ENCODE measurements around the gene DUSP15.
A peak's percentile ranks its signal among the peaks of the same experiment; 100 is the strongest.

The DUSP15 gene

GRCh38 chr20:31841928-31842327 lies 28.4 kb downstream of the DUSP15 start:
- Histone ChIP-seq H3K9me3 (ENCODE audit: control insufficient read depth in 5 of 5, low read length in 5 of 5) (no peaks in the 10 kb centered on the region), H3K4me3 (ENCODE audit: low read depth in 1 of 5, low read length in 5 of 5) (no peak overlapping the region), H3K36me3 (ENCODE audit: control insufficient read depth in 5 of 5, insufficient read depth in 5 of 5, low read length in 5 of 5) (no peaks in the 10 kb centered on the region), H3K9ac (ENCODE audit: low read length in 5 of 5) (no peak overlapping the region), H3K27me3 (ENCODE audit: control insufficient read depth in 5 of 5, insufficient read depth in 4 of 5, low read length in 5 of 5) (peaks cover 0 to 3% (median 0%) of the 10 kb centered on the region in 5 donors), H3K27ac (ENCODE audit: low read depth, low read length) (peak overlapping the region; percentile 30), H3K4me1 (ENCODE audit: control insufficient read depth in 5 of 5, insufficient read depth in 5 of 5, low read length in 5 of 5) (peaks cover 12 to 44% (median 38%) of the 10 kb centered on the region in 5 donors)

GRCh38 chr20:31840906-31841816 lies 29.2 kb downstream of the DUSP15 start:
- Histone ChIP-seq H3K36me3 (ENCODE audit: control insufficient read depth in 5 of 5, insufficient read depth in 5 of 5, low read length in 5 of 5) (no peaks in the 10 kb centered on the region), H3K4me1 (ENCODE audit: control insufficient read depth in 5 of 5, insufficient read depth in 5 of 5, low read length in 5 of 5) (peaks cover 15 to 52% (median 46%) of the 10 kb centered on the region in 5 donors), H3K9ac (ENCODE audit: low read length in 5 of 5) (no peak overlapping the region), H3K4me3 (ENCODE audit: low read depth in 1 of 5, low read length in 5 of 5) (no peak overlapping the region), H3K27me3 (ENCODE audit: control insufficient read depth in 5 of 5, insufficient read depth in 4 of 5, low read length in 5 of 5) (peaks cover 0 to 3% (median 0%) of the 10 kb centered on the region in 5 donors), H3K27ac (ENCODE audit: low read depth, low read length) (no peak overlapping the region), H3K9me3 (ENCODE audit: control insufficient read depth in 5 of 5, low read length in 5 of 5) (no peaks in the 10 kb centered on the region)

GRCh38 chr20:31839782-31840487 lies 30.4 kb downstream of the DUSP15 start:
- peaks cover 19 to 58% (median 54%) of the 10 kb centered on the region in 5 donors for H3K4me1 ChIP-seq (ENCODE audit: control insufficient read depth in 5 of 5, insufficient read depth in 5 of 5, low read length in 5 of 5)
- H3K9ac ChIP-seq (ENCODE audit: low read length in 5 of 5), result no peak overlapping the region

GRCh38 chr20:31838646-31839292 lies 31.6 kb downstream of the DUSP15 start:
- Histone ChIP-seq H3K4me3 (ENCODE audit: low read depth in 1 of 5, low read length in 5 of 5) (no peak overlapping the region), H3K27me3 (ENCODE audit: control insufficient read depth in 5 of 5, insufficient read depth in 4 of 5, low read length in 5 of 5) (peaks cover 0 to 3% (median 0%) of the 10 kb centered on the region in 5 donors), H3K27ac (ENCODE audit: low read depth, low read length) (no peak overlapping the region), H3K9me3 (ENCODE audit: control insufficient read depth in 5 of 5, low read length in 5 of 5) (no peaks in the 10 kb centered on the region), H3K9ac (ENCODE audit: low read length in 5 of 5) (no peak overlapping the region), H3K36me3 (ENCODE audit: control insufficient read depth in 5 of 5, insufficient read depth in 5 of 5, low read length in 5 of 5) (no peaks in the 10 kb centered on the region), H3K4me1 (ENCODE audit: control insufficient read depth in 5 of 5, insufficient read depth in 5 of 5, low read length in 5 of 5) (peaks cover 19 to 56% (median 54%) of the 10 kb centered on the region in 5 donors)

More at GRCh38 chr20:31839782-31840487, 30.4 kb downstream of the DUSP15 start:
- Histone ChIP-seq H3K27me3 (ENCODE audit: control insufficient read depth in 5 of 5, insufficient read depth in 4 of 5, low read length in 5 of 5) (peaks cover 0 to 3% (median 0%) of the 10 kb centered on the region in 5 donors), H3K27ac (ENCODE audit: low read depth, low read length) (no peak overlapping the region), H3K36me3 (ENCODE audit: control insufficient read depth in 5 of 5, insufficient read depth in 5 of 5, low read length in 5 of 5) (no peaks in the 10 kb centered on the region), H3K4me3 (ENCODE audit: low read depth in 1 of 5, low read length in 5 of 5) (no peak overlapping the region), H3K9me3 (ENCODE audit: control insufficient read depth in 5 of 5, low read length in 5 of 5) (no peaks in the 10 kb centered on the region)

GRCh38 chr20:31837896-31838397 lies 32.4 kb downstream of the DUSP15 start:
- no peaks in the 10 kb centered on the region for H3K9me3 ChIP-seq (ENCODE audit: control insufficient read depth in 5 of 5, low read length in 5 of 5)
- peaks cover 0 to 3% (median 0%) of the 10 kb centered on the region in 5 donors for H3K27me3 ChIP-seq (ENCODE audit: control insufficient read depth in 5 of 5, insufficient read depth in 4 of 5, low read length in 5 of 5)
- H3K9ac ChIP-seq (ENCODE audit: low read length in 5 of 5), result no peak overlapping the region
- H3K4me3 ChIP-seq (ENCODE audit: low read depth in 1 of 5, low read length in 5 of 5), result no peak overlapping the region
- no peak overlapping the region for H3K27ac ChIP-seq (ENCODE audit: low read depth, low read length)
- H3K36me3 ChIP-seq (ENCODE audit: control insufficient read depth in 5 of 5, insufficient read depth in 5 of 5, low read length in 5 of 5), result no peaks in the 10 kb centered on the region
- H3K4me1 ChIP-seq (ENCODE audit: control insufficient read depth in 5 of 5, insufficient read depth in 5 of 5, low read length in 5 of 5), result peaks cover 16 to 54% (median 45%) of the 10 kb centered on the region in 5 donors

- no peak overlapping the region for H3K9ac ChIP-seq (ENCODE audit: low read length in 5 of 5)
- peaks cover 0 to 3% (median 0%) of the 10 kb centered on the region in 5 donors for H3K27me3 ChIP-seq (ENCODE audit: control insufficient read depth in 5 of 5, insufficient read depth in 4 of 5, low read length in 5 of 5)
- H3K4me3 ChIP-seq (ENCODE audit: low read depth in 1 of 5, low read length in 5 of 5), result no peak overlapping the region
- no peak overlapping the region for H3K27ac ChIP-seq (ENCODE audit: low read depth, low read length)
- no peaks in the 10 kb centered on the region for H3K9me3 ChIP-seq (ENCODE audit: control insufficient read depth in 5 of 5, low read length in 5 of 5)
- peaks cover 9 to 45% (median 36%) of the 10 kb centered on the region in 5 donors for H3K4me1 ChIP-seq (ENCODE audit: control insufficient read depth in 5 of 5, insufficient read depth in 5 of 5, low read length in 5 of 5)
- H3K36me3 ChIP-seq (ENCODE audit: control insufficient read depth in 5 of 5, insufficient read depth in 5 of 5, low read length in 5 of 5), result no peaks in the 10 kb centered on the region
Measured at GRCh38 chr20:31836853-31837608, 33.3 kb downstream of the DUSP15 start.

- Histone ChIP-seq H3K9ac (ENCODE audit: low read length in 5 of 5) (peak overlapping the region in 2 of 5 donors; percentile 14 to 20), H3K4me3 (ENCODE audit: low read depth in 1 of 5, low read length in 5 of 5) (no peak overlapping the region), H3K27ac (ENCODE audit: low read depth, low read length) (no peak overlapping the region), H3K4me1 (ENCODE audit: control insufficient read depth in 5 of 5, insufficient read depth in 5 of 5, low read length in 5 of 5) (peaks cover 9 to 39% (median 30%) of the 10 kb centered on the region in 5 donors), H3K36me3 (ENCODE audit: control insufficient read depth in 5 of 5, insufficient read depth in 5 of 5, low read length in 5 of 5) (no peaks in the 10 kb centered on the region), H3K9me3 (ENCODE audit: control insufficient read depth in 5 of 5, low read length in 5 of 5) (no peaks in the 10 kb centered on the region), H3K27me3 (ENCODE audit: control insufficient read depth in 5 of 5, insufficient read depth in 4 of 5, low read length in 5 of 5) (peaks cover 0 to 3% (median 0%) of the 10 kb centered on the region in 5 donors)
Measured at GRCh38 chr20:31835977-31836852, 34.1 kb downstream of the DUSP15 start.

- Histone ChIP-seq H3K27ac (ENCODE audit: low read depth, low read length) (no peak overlapping the region), H3K9me3 (ENCODE audit: control insufficient read depth in 5 of 5, low read length in 5 of 5) (no peaks in the 10 kb centered on the region), H3K4me3 (ENCODE audit: low read depth in 1 of 5, low read length in 5 of 5) (no peak overlapping the region), H3K4me1 (ENCODE audit: control insufficient read depth in 5 of 5, insufficient read depth in 5 of 5, low read length in 5 of 5) (peaks cover 9 to 36% (median 28%) of the 10 kb centered on the region in 5 donors), H3K27me3 (ENCODE audit: control insufficient read depth in 5 of 5, insufficient read depth in 4 of 5, low read length in 5 of 5) (peaks cover 0 to 3% (median 0%) of the 10 kb centered on the region in 5 donors), H3K36me3 (ENCODE audit: control insufficient read depth in 5 of 5, insufficient read depth in 5 of 5, low read length in 5 of 5) (no peaks in the 10 kb centered on the region), H3K9ac (ENCODE audit: low read length in 5 of 5) (peak overlapping the region in 1 of 5 donors; percentile 20)
Measured at GRCh38 chr20:31835554-31835953, 34.8 kb downstream of the DUSP15 start.

Measured in subcutaneous abdominal adipose tissue (tissue), 5 donors.